Ovary (tissue), 3 donors: Measurements from ENCODE around the gene YTHDC2.
"Not testable (repeated sequence)": the region's sequence is repeated elsewhere in the genome, so short reads cannot be mapped to it uniquely, and the experiment has no call there.

ENCODE experiments used
- CTCF ChIP-seq, 3 donors: fragments of 450-650 bp in 2 of 3; fragments of 200-600 bp in 1 of 3; IDR thresholded peaks; one replicate each; pipeline versions ENCODE4 v1.5.1 to v1.8.0; 2016 to 2022; ENCODE audit warnings: antibody characterized with exemption in 3 of 3, mild to moderate bottlenecking in 1 of 3
- EP300 ChIP-seq: sonication (generic); formaldehyde crosslinking; IDR thresholded peaks from one replicate; pipeline ENCODE4 v1.6.1; 2017; ENCODE audit warnings: antibody characterized with exemption
- POLR2A ChIP-seq: fragments of 450-650 bp; IDR thresholded peaks from one replicate; pipeline ENCODE4 v1.6.1; 2017; ENCODE audit warnings: antibody characterized with exemption, mild to moderate bottlenecking, moderate library complexity
- donor health status: DM: no; HTN: no; CAD: no.

- TF ChIP-seq CTCF (IDR thresholded peaks at IDR 0.05); EP300; POLR2A: not testable (repeated sequence)
Measured at GRCh38 chr5:113603246-113603645, 89.8 kb downstream of the YTHDC2 start.
